CD4-positive, CD25-positive, alpha-beta regulatory T cell (primary cell): ENCODE data around the gene IFNL2. TPM values are rescaled to one million over a fixed set of nuclear protein-coding genes. Genes with fewer than 3 reads are reported as not detected.

Source experiments
- ATAC-seq, 2 donors: fragments of 150-1000 bp; cut with Tn5 transposase; one replicate each; pipeline ENCODE4 v1.10.0; 2021; ENCODE audit warnings: low read depth in 2 of 2, moderate number of reproducible peaks in 2 of 2, moderate library complexity in 1 of 2
- DNase-seq, 3 donors: peaks; one replicate each; pipeline versions ENCODE4 v3.0.0 to v3.0.0-alpha.2; 2012 to 2022; ENCODE audit warnings: mixed read lengths in 1 of 3
- H3K27ac ChIP-seq: one replicate; pipeline ENCODE4 v1.7.0; 2013; ENCODE audit warnings: mild to moderate bottlenecking, low read length; ENCODE audit not compliant: insufficient read depth, poor library complexity, severe bottlenecking
- H3K27me3 ChIP-seq: one replicate; pipeline ENCODE4 v1.7.0; 2013; ENCODE audit warnings: low read length; ENCODE audit not compliant: control insufficient read depth, insufficient read depth
- H3K36me3 ChIP-seq: one replicate; pipeline ENCODE4 v1.7.0; 2013; ENCODE audit warnings: mild to moderate bottlenecking, low read length, moderate library complexity; ENCODE audit not compliant: control insufficient read depth, insufficient read depth
- H3K4me1 ChIP-seq: 2 replicates; pipeline ENCODE4 v1.7.0; 2013; ENCODE audit warnings: mild to moderate bottlenecking, low read length; ENCODE audit not compliant: insufficient read depth, control insufficient read depth, poor library complexity, severe bottlenecking
- H3K4me3 ChIP-seq: one replicate; pipeline ENCODE4 v1.7.0; 2013; ENCODE audit warnings: low read depth, mild to moderate bottlenecking, low read length, moderate library complexity
- H3K9me3 ChIP-seq, 2 experiments: 1 replicate in 1 of 2; 2 replicates in 1 of 2; pipeline ENCODE4 v1.7.0; 2013; ENCODE audit warnings: low read length in 2 of 2, mild to moderate bottlenecking in 1 of 2, moderate library complexity in 1 of 2; ENCODE audit not compliant: control insufficient read depth in 2 of 2
- H3K27ac Mint-ChIP-seq, 3 donors: one replicate each; pipeline ENCODE4 v1.8.0; 2020 to 2022; ENCODE audit warnings: mild to moderate bottlenecking in 3 of 3, mixed read lengths in 3 of 3, moderate library complexity in 2 of 3
- H3K27me3 Mint-ChIP-seq: one replicate; pipeline ENCODE4 v1.8.0; 2022; ENCODE audit warnings: mild to moderate bottlenecking, mixed read lengths
- H3K36me3 Mint-ChIP-seq: one replicate; pipeline ENCODE4 v1.8.0; 2020; ENCODE audit warnings: mixed read lengths
- H3K4me1 Mint-ChIP-seq, 4 donors: one replicate each; pipeline ENCODE4 v1.8.0; 2020 to 2022; ENCODE audit warnings: mixed read lengths in 4 of 4, mild to moderate bottlenecking in 1 of 4
- H3K4me3 Mint-ChIP-seq, 4 donors: one replicate each; pipeline ENCODE4 v1.8.0; 2020 to 2022; ENCODE audit warnings: mild to moderate bottlenecking in 4 of 4, mixed read lengths in 4 of 4, moderate library complexity in 3 of 4
- H3K9me3 Mint-ChIP-seq, 7 donors: one replicate each; pipeline ENCODE4 v1.8.0; 2020 to 2022; ENCODE audit warnings: mixed read lengths in 7 of 7, mild to moderate bottlenecking in 3 of 7, moderate library complexity in 2 of 7
- polyA plus RNA-seq, 4 donors: library from polyadenylated mRNA; unstranded; fragments of 300-500 nt; fragmentation: Illumina TruSeq; gene quantifications; one replicate each; pipeline ENCODE4 v1.2.3, GENCODE V29; 2021
- total RNA-seq: library from RNA; stranded (reverse); gene quantifications from one replicate; pipeline ENCODE4 v1.2.3, GENCODE V29; 2022

IFNL2 gene
- total and polyA plus RNA-seq, 5 donors from 2014 or later = not detected

DNA sequence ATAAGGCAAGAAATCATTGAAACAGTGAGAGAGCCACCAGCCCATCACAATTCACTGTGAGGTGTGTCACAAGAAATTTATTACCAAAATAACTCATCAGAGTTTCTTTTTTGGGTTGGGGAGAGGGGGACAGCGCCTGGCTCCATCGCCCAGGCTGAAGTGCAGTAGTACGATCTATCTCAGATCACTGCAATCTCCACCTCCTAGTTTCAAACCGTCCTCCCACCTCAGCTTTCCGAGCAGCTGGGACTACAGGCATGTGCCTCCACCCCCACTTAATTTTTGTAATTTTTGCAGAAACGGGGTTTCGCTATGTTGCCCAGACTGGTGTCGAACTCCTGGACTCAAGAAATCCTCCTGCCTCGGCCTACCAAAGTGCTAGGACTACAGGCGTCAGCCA is 31.6 kb downstream of the IFNL2 start:
- Histone ChIP-seq H3K4me3 (no peak overlapping the region), H3K27me3 (no peaks in the 10 kb centered on the region), H3K36me3 (no peaks in the 10 kb centered on the region), H3K4me1 (peaks cover 6% of the 10 kb centered on the region), H3K9me3 (no peaks in the 10 kb centered on the region), H3K27ac (no peak overlapping the region)
- no peaks in the 10 kb centered on the region for H3K36me3 Mint-ChIP-seq
- H3K27me3 Mint-ChIP-seq = peaks cover 19% of the 10 kb centered on the region
- H3K4me3 Mint-ChIP-seq = no peak overlapping the region
- no peak for ATAC-seq
- H3K4me1 Mint-ChIP-seq = peaks cover 0 to 14% (median 5%) of the 10 kb centered on the region in 4 donors
- H3K9me3 Mint-ChIP-seq = peaks cover 0 to 3% (median 0%) of the 10 kb centered on the region in 7 donors
- DNase-seq = no peak
- H3K27ac Mint-ChIP-seq = peak overlapping the region in 1 of 3 donors; percentile 32

- Mint-ChIP-seq H3K27ac (no peak overlapping the region), H3K4me3 (no peak overlapping the region), H3K27me3 (peaks cover 19% of the 10 kb centered on the region), H3K9me3 (peaks cover 0 to 1% (median 0%) of the 10 kb centered on the region in 7 donors), H3K4me1 (peaks cover 0 to 14% (median 5%) of the 10 kb centered on the region in 4 donors), H3K36me3 (no peaks in the 10 kb centered on the region)
- H3K9me3 ChIP-seq = no peaks in the 10 kb centered on the region
- no peaks in the 10 kb centered on the region for H3K27me3 ChIP-seq
- no peaks in the 10 kb centered on the region for H3K36me3 ChIP-seq
- H3K4me1 ChIP-seq = peaks cover 6% of the 10 kb centered on the region
- no peak for DNase-seq
- no peak overlapping the region for H3K4me3 ChIP-seq
- no peak overlapping the region for H3K27ac ChIP-seq
- no peak for ATAC-seq
Observed at GRCh38 chr19:39301021-39301420, 32.8 kb downstream of the IFNL2 start.

- Histone ChIP-seq H3K27ac (no peak overlapping the region), H3K9me3 (no peaks in the 10 kb centered on the region), H3K4me3 (no peak overlapping the region), H3K27me3 (no peaks in the 10 kb centered on the region), H3K36me3 (no peaks in the 10 kb centered on the region), H3K4me1 (peaks cover 6% of the 10 kb centered on the region)
- H3K36me3 Mint-ChIP-seq = peaks cover under 1% of the 10 kb centered on the region
- H3K27me3 Mint-ChIP-seq = peaks cover 24% of the 10 kb centered on the region
- peaks cover 0 to 1% (median 0%) of the 10 kb centered on the region in 7 donors for H3K9me3 Mint-ChIP-seq
- no peak for DNase-seq
- no peak overlapping the region for H3K27ac Mint-ChIP-seq
- H3K4me3 Mint-ChIP-seq = no peak overlapping the region
- peaks cover 0 to 14% (median 5%) of the 10 kb centered on the region in 4 donors for H3K4me1 Mint-ChIP-seq
- no peak for ATAC-seq
Observed at GRCh38 chr19:39301562-39301961, 33.4 kb downstream of the IFNL2 start.

- DNase-seq = no peak
- peaks cover 6% of the 10 kb centered on the region for H3K36me3 Mint-ChIP-seq
- peaks cover 0 to 2% (median under 1%) of the 10 kb centered on the region in 4 donors for H3K4me1 Mint-ChIP-seq
- peak overlapping the region in 2 of 3 donors; percentile 1 to 76 for H3K27ac Mint-ChIP-seq
- H3K36me3 ChIP-seq = no peaks in the 10 kb centered on the region
- H3K27ac ChIP-seq = no peak overlapping the region
- H3K4me3 ChIP-seq = no peak overlapping the region
- no peak overlapping the region for H3K4me3 Mint-ChIP-seq
- no peaks in the 10 kb centered on the region for H3K9me3 Mint-ChIP-seq
- ATAC-seq = no peak
- no peaks in the 10 kb centered on the region for H3K9me3 ChIP-seq
- no peaks in the 10 kb centered on the region for H3K27me3 ChIP-seq
- no peaks in the 10 kb centered on the region for H3K4me1 ChIP-seq
- H3K27me3 Mint-ChIP-seq = peaks cover 19% of the 10 kb centered on the region
Observed at GRCh38 chr19:39303373-39304184, 35.4 kb downstream of the IFNL2 start.

GRCh38 chr19:39304185-39304513 is 36.0 kb downstream of the IFNL2 start:
- no peak for ATAC-seq
- peak overlapping the region in 2 of 3 donors; percentile 1 to 76 for H3K27ac Mint-ChIP-seq
- DNase-seq = no peak
- Histone ChIP-seq H3K9me3 (no peaks in the 10 kb centered on the region), H3K4me1 (no peaks in the 10 kb centered on the region), H3K27ac (no peak overlapping the region), H3K36me3 (no peaks in the 10 kb centered on the region), H3K27me3 (no peaks in the 10 kb centered on the region), H3K4me3 (no peak overlapping the region)
- no peaks in the 10 kb centered on the region for H3K9me3 Mint-ChIP-seq
- peaks cover 0 to 2% (median 0%) of the 10 kb centered on the region in 4 donors for H3K4me1 Mint-ChIP-seq
- no peak overlapping the region for H3K4me3 Mint-ChIP-seq
- H3K36me3 Mint-ChIP-seq = peaks cover 11% of the 10 kb centered on the region
- peaks cover 19% of the 10 kb centered on the region for H3K27me3 Mint-ChIP-seq

DNA sequence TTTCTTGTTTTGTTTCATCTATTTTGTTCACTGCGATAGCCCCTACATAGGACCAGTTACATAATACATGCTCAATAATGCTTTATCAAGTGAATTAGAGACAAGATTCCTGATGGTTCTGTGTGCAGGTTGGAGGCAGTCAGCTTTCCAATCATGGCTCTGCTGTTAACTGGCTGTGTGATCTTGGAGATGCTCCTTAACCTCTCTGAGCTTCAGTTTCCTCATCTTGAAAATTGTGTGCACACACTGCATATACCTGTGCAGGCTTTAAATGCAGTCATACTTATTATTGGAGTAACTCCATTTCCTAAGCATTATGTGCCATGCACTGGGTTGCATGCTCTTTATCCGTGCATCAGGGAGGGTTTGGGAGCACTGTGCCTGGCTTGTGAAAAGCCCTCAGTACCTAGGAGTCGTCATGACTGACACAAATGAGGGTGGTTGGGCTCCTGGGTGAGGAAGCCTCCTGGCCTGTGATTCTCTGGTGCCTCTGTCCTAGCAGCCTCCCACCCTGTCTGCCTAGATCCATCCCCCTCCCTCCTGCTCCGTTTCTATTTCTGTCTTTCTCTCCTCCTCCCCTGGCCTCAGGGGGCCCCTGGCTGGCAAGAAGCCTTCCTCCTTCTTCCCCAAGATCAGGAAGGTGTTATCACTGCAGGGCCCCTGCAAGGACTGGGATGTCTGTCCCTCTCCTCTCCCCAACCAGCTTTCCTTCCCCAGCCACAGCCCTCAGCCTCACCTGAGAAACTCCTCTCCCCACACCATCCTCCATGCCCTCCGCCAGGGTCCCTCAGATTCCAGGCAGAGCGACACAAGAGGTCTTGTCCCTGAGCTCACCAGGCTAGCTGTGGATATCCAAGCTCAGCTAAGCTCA is 36.7 kb downstream of the IFNL2 start:
- Histone ChIP-seq H3K4me3 (no peak overlapping the region), H3K9me3 (no peaks in the 10 kb centered on the region), H3K27me3 (no peaks in the 10 kb centered on the region), H3K4me1 (no peaks in the 10 kb centered on the region), H3K27ac (no peak overlapping the region), H3K36me3 (no peaks in the 10 kb centered on the region)
- peaks cover 19% of the 10 kb centered on the region for H3K27me3 Mint-ChIP-seq
- no peaks in the 10 kb centered on the region for H3K9me3 Mint-ChIP-seq
- no peak for ATAC-seq
- H3K4me1 Mint-ChIP-seq = peaks cover 0 to 8% (median 3%) of the 10 kb centered on the region in 4 donors
- H3K27ac Mint-ChIP-seq = peak overlapping the region in 2 of 3 donors; percentile 76 to 83
- H3K4me3 Mint-ChIP-seq = no peak overlapping the region
- H3K36me3 Mint-ChIP-seq = peaks cover 11% of the 10 kb centered on the region
- no peak for DNase-seq

DNA sequence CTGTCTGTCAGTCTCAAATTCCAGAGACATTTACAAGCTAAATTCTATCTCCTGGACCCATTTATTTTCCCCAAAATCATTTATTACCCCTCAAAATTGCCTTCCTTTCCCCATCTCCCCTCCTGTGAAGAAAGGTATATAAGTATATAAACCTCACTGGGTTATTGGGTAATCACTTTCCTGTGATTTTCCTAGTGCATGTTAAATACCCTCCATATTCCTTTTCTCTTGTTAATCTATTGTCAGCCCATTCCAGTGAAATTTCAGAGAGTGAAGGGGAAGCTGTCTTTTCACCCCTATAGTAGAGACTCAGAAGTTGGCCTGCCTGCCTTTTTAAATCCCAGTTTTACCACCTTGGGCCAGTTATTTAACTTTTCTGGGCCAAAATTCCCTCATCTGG is 37.9 kb downstream of the IFNL2 start:
- H3K4me1 Mint-ChIP-seq = peaks cover 0 to 13% (median 5%) of the 10 kb centered on the region in 4 donors
- no peaks in the 10 kb centered on the region for H3K27me3 ChIP-seq
- peak overlapping the region in 1 of 4 donors; percentile 41 for H3K4me3 Mint-ChIP-seq
- H3K36me3 ChIP-seq = no peaks in the 10 kb centered on the region
- H3K4me3 ChIP-seq = no peak overlapping the region
- H3K27ac Mint-ChIP-seq = no peak overlapping the region
- no peak for DNase-seq
- no peaks in the 10 kb centered on the region for H3K9me3 ChIP-seq
- ATAC-seq = no peak
- peaks cover 19% of the 10 kb centered on the region for H3K36me3 Mint-ChIP-seq
- H3K27me3 Mint-ChIP-seq = peaks cover 13% of the 10 kb centered on the region
- no peaks in the 10 kb centered on the region for H3K4me1 ChIP-seq
- no peak overlapping the region for H3K27ac ChIP-seq
- H3K9me3 Mint-ChIP-seq = no peaks in the 10 kb centered on the region
